DOHH2 (cell line): ENCODE results near the gene CWC27.

Source experiments
- H3F3A ChIP-seq: fragments of 200-600 bp; sonication (generic), shearing (Covaris generic); 2 replicates; pipeline ENCODE4 v1.6.0; 2016; ENCODE audit warnings: antibody characterized with exemption, mild to moderate bottlenecking; ENCODE audit not compliant: control insufficient read depth, insufficient read depth
- H3K27ac ChIP-seq: fragments of 200-600 bp; sonication (generic); 2 replicates; pipeline ENCODE4 v1.5.1; 2014; ENCODE audit warnings: low read depth, mild to moderate bottlenecking, low read length, moderate library complexity
- H3K27me3 ChIP-seq: fragments of 200-600 bp; sonication (generic); 2 replicates; pipeline ENCODE4 v1.6.1; 2014; ENCODE audit warnings: mild to moderate bottlenecking, low read length, mixed read lengths; ENCODE audit not compliant: control insufficient read depth
- H3K36me3 ChIP-seq: fragments of 200-600 bp; sonication (generic); 2 replicates; pipeline ENCODE4 v1.6.1; 2014; ENCODE audit warnings: mild to moderate bottlenecking, low read length, moderate library complexity, mixed read lengths; ENCODE audit not compliant: control insufficient read depth
- H3K4me1 ChIP-seq: fragments of 200-600 bp; sonication (generic); 2 replicates; pipeline ENCODE4 v1.6.1; 2014; ENCODE audit warnings: mild to moderate bottlenecking, low read length, mixed read lengths; ENCODE audit not compliant: control insufficient read depth
- H3K4me2 ChIP-seq: fragments of 200-600 bp; sonication (generic); 2 replicates; pipeline ENCODE4 v1.6.0; 2014; ENCODE audit warnings: mild to moderate bottlenecking, low read length, moderate library complexity
- H3K4me3 ChIP-seq: fragments of 200-600 bp; sonication (generic); 2 replicates; pipeline ENCODE4 v1.5.1; 2014; ENCODE audit warnings: mild to moderate bottlenecking, low read length, mixed read lengths
- H3K79me2 ChIP-seq: fragments of 200-600 bp; sonication (generic); 2 replicates; pipeline ENCODE4 v1.6.1; 2014; ENCODE audit warnings: mild to moderate bottlenecking, low read length, mixed read lengths; ENCODE audit not compliant: control insufficient read depth
- H3K9me2 ChIP-seq: fragments of 200-600 bp; sonication (generic); replicated peaks from 2 replicates; pipeline ENCODE4 v1.6.1; 2014; ENCODE audit warnings: mild to moderate bottlenecking, low read length, mixed read lengths; ENCODE audit not compliant: control insufficient read depth
- H3K9me3 ChIP-seq: fragments of 200-600 bp; sonication (generic); 2 replicates; pipeline ENCODE4 v1.6.1; 2014; ENCODE audit warnings: antibody characterized with exemption, low read length, mixed read lengths; ENCODE audit not compliant: control insufficient read depth, insufficient read depth
- H4K20me1 ChIP-seq: fragments of 200-600 bp; sonication (generic); 2 replicates; pipeline ENCODE4 v1.6.0; 2014; ENCODE audit warnings: low read depth, mild to moderate bottlenecking, antibody characterized with exemption, low read length, moderate library complexity; ENCODE audit not compliant: control insufficient read depth, insufficient read depth
- EZH2phosphoT487 ChIP-seq: fragments of 200-600 bp; sonication (generic); IDR thresholded peaks from 2 replicates; pipeline ENCODE4 v1.6.1; 2017; ENCODE audit warnings: borderline replicate concordance, mild to moderate bottlenecking, antibody characterized with exemption, low read length, moderate library complexity, mixed read lengths
- TF ChIP-seq, protein P1 (sequence below): fragments of 200-600 bp; sonication (generic); IDR thresholded peaks from one replicate; pipeline ENCODE4 v1.5.1; 2014; ENCODE audit warnings: antibody characterized with exemption, mild to moderate bottlenecking, low read depth, low read length; ENCODE audit not compliant: poor library complexity, severe bottlenecking

Gene CWC27

DNA sequence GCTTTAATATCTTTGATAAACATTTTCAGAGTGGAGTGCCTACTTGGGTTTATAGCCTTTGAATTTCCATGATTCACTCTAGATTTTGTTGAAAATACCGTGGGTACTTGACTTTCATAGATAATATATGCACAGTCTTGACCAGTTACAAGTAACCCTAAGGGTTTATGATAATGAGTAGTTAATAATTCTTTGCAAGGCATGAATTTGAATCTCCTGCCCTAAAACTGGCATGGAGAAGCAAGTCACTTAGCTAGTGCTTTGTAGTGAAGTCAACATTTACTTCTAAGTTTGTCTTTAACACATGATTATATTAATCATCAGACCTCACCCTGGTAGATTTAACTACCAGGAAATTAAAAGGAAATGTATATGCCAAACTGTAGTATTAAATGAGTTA is 115.8 kb downstream of the CWC27 start:
- H3K9me2 ChIP-seq = no peaks in the 10 kb centered on the region
- no peak overlapping the region for H3K4me2 ChIP-seq
- H4K20me1 ChIP-seq = no peaks in the 10 kb centered on the region
- H3K79me2 ChIP-seq = no peaks in the 10 kb centered on the region
- H3K36me3 ChIP-seq = no peaks in the 10 kb centered on the region
- H3F3A ChIP-seq = no peaks in the 10 kb centered on the region; the same call in 1 of the 2 replicates
- H3K27me3 ChIP-seq = no peaks in the 10 kb centered on the region
- no peaks in the 10 kb centered on the region for H3K9me3 ChIP-seq
- no peak for TF ChIP-seq EZH2phosphoT487
- TF ChIP-seq, protein P1, sequence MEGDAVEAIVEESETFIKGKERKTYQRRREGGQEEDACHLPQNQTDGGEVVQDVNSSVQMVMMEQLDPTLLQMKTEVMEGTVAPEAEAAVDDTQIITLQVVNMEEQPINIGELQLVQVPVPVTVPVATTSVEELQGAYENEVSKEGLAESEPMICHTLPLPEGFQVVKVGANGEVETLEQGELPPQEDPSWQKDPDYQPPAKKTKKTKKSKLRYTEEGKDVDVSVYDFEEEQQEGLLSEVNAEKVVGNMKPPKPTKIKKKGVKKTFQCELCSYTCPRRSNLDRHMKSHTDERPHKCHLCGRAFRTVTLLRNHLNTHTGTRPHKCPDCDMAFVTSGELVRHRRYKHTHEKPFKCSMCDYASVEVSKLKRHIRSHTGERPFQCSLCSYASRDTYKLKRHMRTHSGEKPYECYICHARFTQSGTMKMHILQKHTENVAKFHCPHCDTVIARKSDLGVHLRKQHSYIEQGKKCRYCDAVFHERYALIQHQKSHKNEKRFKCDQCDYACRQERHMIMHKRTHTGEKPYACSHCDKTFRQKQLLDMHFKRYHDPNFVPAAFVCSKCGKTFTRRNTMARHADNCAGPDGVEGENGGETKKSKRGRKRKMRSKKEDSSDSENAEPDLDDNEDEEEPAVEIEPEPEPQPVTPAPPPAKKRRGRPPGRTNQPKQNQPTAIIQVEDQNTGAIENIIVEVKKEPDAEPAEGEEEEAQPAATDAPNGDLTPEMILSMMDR = no peak
- no peaks in the 10 kb centered on the region for H3K4me1 ChIP-seq
- H3K27ac ChIP-seq = no peak overlapping the region
- no peak overlapping the region for H3K4me3 ChIP-seq

DNA sequence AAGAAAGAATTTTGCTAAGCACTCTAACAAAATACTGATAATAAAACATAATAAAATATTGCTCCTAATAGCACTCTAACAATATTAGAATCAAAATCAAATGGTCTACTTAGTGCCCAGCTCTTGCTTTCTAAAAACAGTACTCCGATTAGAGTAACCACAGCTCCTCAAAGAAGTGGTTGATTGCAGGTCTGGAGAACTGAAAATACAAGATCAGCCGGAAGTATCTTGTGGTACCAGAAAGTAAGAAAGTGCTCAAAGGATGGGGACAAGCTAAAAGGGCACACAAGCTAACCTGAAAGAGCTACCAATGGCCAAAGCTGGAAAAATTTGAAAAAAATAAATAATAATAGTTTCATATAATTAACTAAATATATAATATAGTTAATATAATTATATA is 119.2 kb downstream of the CWC27 start:
- Histone ChIP-seq H3F3A (no peaks in the 10 kb centered on the region; the same call in 1 of the 2 replicates), H4K20me1 (no peaks in the 10 kb centered on the region), H3K4me2 (no peak overlapping the region), H3K9me3 (no peaks in the 10 kb centered on the region), H3K4me1 (no peaks in the 10 kb centered on the region), H3K9me2 (no peaks in the 10 kb centered on the region), H3K27me3 (no peaks in the 10 kb centered on the region), H3K27ac (no peak overlapping the region), H3K79me2 (no peaks in the 10 kb centered on the region), H3K4me3 (no peak overlapping the region), H3K36me3 (no peaks in the 10 kb centered on the region)
- no peak for TF ChIP-seq EZH2phosphoT487
- TF ChIP-seq, protein P1 = no peak

DNA sequence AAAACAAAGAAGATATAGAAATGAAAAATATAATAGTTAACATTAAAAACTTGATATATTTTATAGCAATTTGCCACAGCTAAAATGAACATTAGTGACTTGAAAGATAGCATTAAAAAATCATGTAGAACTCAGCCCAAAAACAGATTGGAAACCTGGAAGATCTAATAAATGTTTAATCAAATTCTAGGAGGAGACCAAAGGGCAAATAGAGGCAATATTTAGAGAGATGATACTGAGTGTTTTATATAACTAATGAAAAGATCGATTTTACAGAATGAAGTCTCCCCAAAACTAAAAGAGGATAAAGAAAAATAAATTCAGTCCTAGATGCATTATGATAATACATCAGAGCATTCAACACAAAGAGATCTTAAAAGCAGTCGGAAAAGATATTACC is 127.0 kb downstream of the CWC27 start:
- H3K36me3 ChIP-seq = no peaks in the 10 kb centered on the region
- no peaks in the 10 kb centered on the region for H4K20me1 ChIP-seq
- H3K27ac ChIP-seq = no peak overlapping the region
- no peak overlapping the region for H3K4me2 ChIP-seq
- H3K9me3 ChIP-seq = no peaks in the 10 kb centered on the region
- no peaks in the 10 kb centered on the region for H3K4me1 ChIP-seq
- no peaks in the 10 kb centered on the region for H3K9me2 ChIP-seq
- no peaks in the 10 kb centered on the region for H3K79me2 ChIP-seq
- TF ChIP-seq EZH2phosphoT487 = no peak
- TF ChIP-seq, protein P1 = no peak
- no peaks in the 10 kb centered on the region for H3K27me3 ChIP-seq
- no peak overlapping the region for H3K4me3 ChIP-seq
- no peaks in the 10 kb centered on the region for H3F3A ChIP-seq

DNA sequence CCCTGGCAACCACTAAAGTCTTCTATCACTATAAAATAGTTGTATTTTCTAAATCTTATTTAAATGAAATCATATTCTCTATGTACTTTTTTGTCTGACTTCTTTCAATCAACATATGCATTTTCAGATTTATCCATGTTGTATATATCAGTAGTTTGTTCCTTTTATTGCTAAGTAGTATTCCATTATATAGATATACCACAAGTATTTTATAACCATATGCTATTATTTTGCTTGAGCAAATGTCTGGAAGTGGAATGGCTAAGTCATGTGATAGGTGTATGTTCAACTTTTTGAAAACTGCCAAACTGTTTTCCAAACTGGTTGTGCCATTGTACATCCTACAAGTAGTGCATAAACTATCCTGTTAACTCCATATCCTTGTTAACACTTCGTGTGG is 131.1 kb downstream of the CWC27 start:
- Histone ChIP-seq H3F3A (no peaks in the 10 kb centered on the region), H3K4me2 (no peak overlapping the region), H3K9me3 (no peaks in the 10 kb centered on the region), H3K36me3 (no peaks in the 10 kb centered on the region), H3K9me2 (no peaks in the 10 kb centered on the region), H3K79me2 (no peaks in the 10 kb centered on the region), H4K20me1 (no peaks in the 10 kb centered on the region), H3K27ac (no peak overlapping the region), H3K27me3 (no peaks in the 10 kb centered on the region), H3K4me3 (no peak overlapping the region), H3K4me1 (no peaks in the 10 kb centered on the region)
- TF ChIP-seq, protein P1 = no peak
- no peak for TF ChIP-seq EZH2phosphoT487
